ENCODE measurements around the gene SLC41A2. TPM values are rescaled to one million over a fixed set of nuclear protein-coding genes. Genes with fewer than 3 reads are reported as not detected.
A peak's percentile ranks its signal among the peaks of the same experiment; 100 is the strongest.

SLC41A2 gene
- polyA plus RNA-seq, 1 donor (not counting 4 experiments of a cell fraction or from before 2014, with no cell fraction given) = 1.2 TPM

DNA sequence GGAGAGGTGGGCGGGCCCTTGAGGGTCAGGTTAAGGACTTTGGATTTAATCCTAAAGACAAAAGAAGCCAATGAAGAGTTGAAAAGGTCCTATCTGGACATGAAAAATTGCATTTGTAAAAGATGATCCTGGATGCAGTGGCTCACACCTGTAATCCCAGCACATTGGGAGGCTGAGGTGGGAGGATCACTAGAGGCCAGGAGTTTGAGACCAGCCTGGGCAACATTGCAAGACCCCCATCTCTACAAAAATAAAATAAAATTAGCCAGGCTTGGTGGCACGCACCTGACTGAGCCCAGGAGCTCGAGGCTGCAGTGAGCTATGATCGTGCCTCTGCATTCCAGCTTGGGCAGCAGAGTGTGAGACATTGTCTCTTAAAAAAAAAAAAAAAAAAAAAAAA lies 2.4 kb upstream of the SLC41A2 start:
- TF ChIP-seq, protein P1, sequence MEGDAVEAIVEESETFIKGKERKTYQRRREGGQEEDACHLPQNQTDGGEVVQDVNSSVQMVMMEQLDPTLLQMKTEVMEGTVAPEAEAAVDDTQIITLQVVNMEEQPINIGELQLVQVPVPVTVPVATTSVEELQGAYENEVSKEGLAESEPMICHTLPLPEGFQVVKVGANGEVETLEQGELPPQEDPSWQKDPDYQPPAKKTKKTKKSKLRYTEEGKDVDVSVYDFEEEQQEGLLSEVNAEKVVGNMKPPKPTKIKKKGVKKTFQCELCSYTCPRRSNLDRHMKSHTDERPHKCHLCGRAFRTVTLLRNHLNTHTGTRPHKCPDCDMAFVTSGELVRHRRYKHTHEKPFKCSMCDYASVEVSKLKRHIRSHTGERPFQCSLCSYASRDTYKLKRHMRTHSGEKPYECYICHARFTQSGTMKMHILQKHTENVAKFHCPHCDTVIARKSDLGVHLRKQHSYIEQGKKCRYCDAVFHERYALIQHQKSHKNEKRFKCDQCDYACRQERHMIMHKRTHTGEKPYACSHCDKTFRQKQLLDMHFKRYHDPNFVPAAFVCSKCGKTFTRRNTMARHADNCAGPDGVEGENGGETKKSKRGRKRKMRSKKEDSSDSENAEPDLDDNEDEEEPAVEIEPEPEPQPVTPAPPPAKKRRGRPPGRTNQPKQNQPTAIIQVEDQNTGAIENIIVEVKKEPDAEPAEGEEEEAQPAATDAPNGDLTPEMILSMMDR (optimal IDR thresholded peaks at IDR 0.05 in 1 of 3, IDR thresholded peaks at IDR 0.05 in 1 of 3, conservative IDR thresholded peaks at IDR 0.05 in 1 of 3; ENCODE audit: extremely low read depth in 1 of 3, insufficient read depth in 2 of 3, low read length in 3 of 3) = no peak
- no peak for TF ChIP-seq EZH2 (IDR thresholded peaks at IDR 0.05; ENCODE audit: low read length)
- Histone ChIP-seq H4K20me1 (ENCODE audit: control insufficient read depth, extremely low read depth, insufficient read depth, low read length) (no peaks in the 10 kb centered on the region), H3K9me3 (ENCODE audit: control insufficient read depth, low read depth, low read length) (no peaks in the 10 kb centered on the region), H3K27ac (ENCODE audit: control insufficient read depth, insufficient read depth, low read length) (no peak overlapping the region), H2AFZ (ENCODE audit: control insufficient read depth, low read length) (no peak overlapping the region), H3K4me2 (ENCODE audit: control insufficient read depth, extremely low read depth, insufficient read depth, low read depth, low read length) (no peak overlapping the region), H3K27me3 (ENCODE audit: control insufficient read depth, extremely low read depth, insufficient read depth, low read length) (no peaks in the 10 kb centered on the region), H3K36me3 (ENCODE audit: control insufficient read depth in 2 of 2, extremely low read depth in 1 of 2, insufficient read depth in 2 of 2, low read length in 2 of 2) (no peaks in the 10 kb centered on the region), H3K4me1 (ENCODE audit: control insufficient read depth, extremely low read depth, insufficient read depth, low read length) (peaks cover 16% of the 10 kb centered on the region), H3K9ac (ENCODE audit: control insufficient read depth, extremely low read depth, insufficient read depth, low read length) (no peak overlapping the region), H3K9me1 (ENCODE audit: control insufficient read depth, extremely low read depth, insufficient read depth, low read length) (no peaks in the 10 kb centered on the region), H3K4me3 (ENCODE audit: control insufficient read depth in 2 of 3, extremely low read depth in 1 of 3, insufficient read depth in 2 of 3, low read depth in 1 of 3, low read length in 3 of 3) (no peak overlapping the region), H3K79me2 (ENCODE audit: control insufficient read depth, insufficient read depth, low read length) (no peaks in the 10 kb centered on the region)
- dilution Hi-C loops (cut with MboI; ENCODE audit: extremely low pct_ligation_motif_present, low sequenced_read_pairs) = no loop called here
- FAIRE-seq = no peak
- DNase-seq (ENCODE audit: low read depth, low spot score) = no peak

DNA sequence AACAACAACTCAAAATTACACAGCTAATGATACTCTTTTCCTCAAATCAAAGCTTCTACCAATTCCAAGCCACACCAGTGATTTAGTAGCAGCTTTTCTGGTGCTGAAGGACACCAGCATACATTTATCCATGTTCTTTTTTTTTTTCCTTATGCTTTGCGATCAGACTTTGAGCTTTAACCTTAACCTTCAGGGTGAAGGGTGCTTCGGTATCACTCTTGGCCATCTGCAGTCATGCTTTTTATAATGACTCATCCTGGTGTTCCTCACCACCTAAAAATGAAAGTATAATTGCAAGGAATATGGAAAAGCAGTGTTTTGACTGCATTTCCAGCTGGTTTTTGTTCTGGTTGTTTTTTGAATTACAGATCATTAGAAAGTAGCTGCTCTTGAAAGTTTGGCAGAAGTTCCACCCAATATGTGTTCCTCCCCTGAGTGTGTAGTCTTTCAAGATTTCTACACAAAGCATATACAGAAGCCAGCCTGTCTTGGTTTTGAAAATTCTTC lies 1.3 kb upstream of the SLC41A2 start:
- Histone ChIP-seq H3K36me3 (ENCODE audit: control insufficient read depth in 2 of 2, extremely low read depth in 1 of 2, insufficient read depth in 2 of 2, low read length in 2 of 2) (no peaks in the 10 kb centered on the region), H2AFZ (ENCODE audit: control insufficient read depth, low read length) (peak overlapping the region; percentile 30), H3K4me1 (ENCODE audit: control insufficient read depth, extremely low read depth, insufficient read depth, low read length) (peaks cover 16% of the 10 kb centered on the region), H3K4me3 (ENCODE audit: control insufficient read depth in 2 of 3, extremely low read depth in 1 of 3, insufficient read depth in 2 of 3, low read depth in 1 of 3, low read length in 3 of 3) (peak overlapping the region in 1 of 3 experiments; percentile 73), H3K9ac (ENCODE audit: control insufficient read depth, extremely low read depth, insufficient read depth, low read length) (peak overlapping the region; percentile 74), H4K20me1 (ENCODE audit: control insufficient read depth, extremely low read depth, insufficient read depth, low read length) (no peaks in the 10 kb centered on the region), H3K27me3 (ENCODE audit: control insufficient read depth, extremely low read depth, insufficient read depth, low read length) (no peaks in the 10 kb centered on the region), H3K9me3 (ENCODE audit: control insufficient read depth, low read depth, low read length) (no peaks in the 10 kb centered on the region), H3K27ac (ENCODE audit: control insufficient read depth, insufficient read depth, low read length) (no peak overlapping the region), H3K79me2 (ENCODE audit: control insufficient read depth, insufficient read depth, low read length) (no peaks in the 10 kb centered on the region), H3K4me2 (ENCODE audit: control insufficient read depth, extremely low read depth, insufficient read depth, low read depth, low read length) (peak overlapping the region; percentile 63), H3K9me1 (ENCODE audit: control insufficient read depth, extremely low read depth, insufficient read depth, low read length) (no peaks in the 10 kb centered on the region)
- DNase-seq (ENCODE audit: low read depth, low spot score) (no peak), FAIRE-seq (no peak)
- dilution Hi-C loops (cut with MboI; ENCODE audit: extremely low pct_ligation_motif_present, low sequenced_read_pairs) = no loop called here
- TF ChIP-seq, protein P1 (optimal IDR thresholded peaks at IDR 0.05 in 1 of 3, IDR thresholded peaks at IDR 0.05 in 1 of 3, conservative IDR thresholded peaks at IDR 0.05 in 1 of 3; ENCODE audit: extremely low read depth in 1 of 3, insufficient read depth in 2 of 3, low read length in 3 of 3) = no peak
- TF ChIP-seq EZH2 (IDR thresholded peaks at IDR 0.05; ENCODE audit: low read length) = no peak

Measured in keratinocyte (primary cell).